ENCODE measurements around the gene NPR1. TPM values are rescaled to one million over a fixed set of nuclear protein-coding genes. Genes with fewer than 3 reads are reported as not detected.
"Not testable (repeated sequence)": the region's sequence is repeated elsewhere in the genome, so short reads cannot be mapped to it uniquely, and the experiment has no call there.

NPR1 gene
- total RNA-seq, 1 donor = under 0.01 TPM

DNA sequence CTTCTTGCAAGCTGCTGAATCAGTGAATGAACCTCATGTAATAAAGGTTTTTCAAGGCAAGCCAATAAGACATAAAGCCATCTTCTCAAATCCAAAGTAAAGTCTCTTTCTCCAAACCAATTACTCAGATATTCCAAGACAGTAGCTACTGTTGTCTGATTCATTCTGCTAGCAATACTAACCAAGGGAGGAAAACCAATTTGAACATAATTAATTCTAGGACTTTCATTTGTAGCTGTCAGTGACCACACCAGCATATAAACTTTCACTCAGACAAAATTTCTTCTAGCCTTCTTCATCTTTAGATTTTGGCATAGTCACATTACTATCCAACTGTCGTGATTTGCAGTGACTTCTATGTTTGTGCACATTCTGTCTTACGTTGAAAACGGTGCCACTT lies 38.8 kb downstream of the NPR1 start:
- Histone ChIP-seq H4K20me1 (ENCODE audit: insufficient read depth, low read length) (no peaks in the 10 kb centered on the region), H2AFZ (ENCODE audit: low read length) (no peak overlapping the region), H3K79me2 (ENCODE audit: insufficient read depth, low read length) (no peaks in the 10 kb centered on the region), H3K4me2 (ENCODE audit: insufficient read depth, low read length) (no peak overlapping the region), H3K9me3 (ENCODE audit: low read depth, low read length) (no peaks in the 10 kb centered on the region), H3K4me3 (ENCODE audit: insufficient read depth, low read length) (no peak overlapping the region), H3K27ac (ENCODE audit: low read depth, low read length) (no peak overlapping the region), H3K4me1 (ENCODE audit: insufficient read depth, low read length) (no peaks in the 10 kb centered on the region), H3K27me3 (ENCODE audit: insufficient read depth, low read length) (no peaks in the 10 kb centered on the region), H3K36me3 (ENCODE audit: insufficient read depth, low read length) (no peaks in the 10 kb centered on the region)
- DNase-seq (ENCODE audit: insufficient read length, low spot score, missing footprints) = no peak
- TF ChIP-seq, protein P1, sequence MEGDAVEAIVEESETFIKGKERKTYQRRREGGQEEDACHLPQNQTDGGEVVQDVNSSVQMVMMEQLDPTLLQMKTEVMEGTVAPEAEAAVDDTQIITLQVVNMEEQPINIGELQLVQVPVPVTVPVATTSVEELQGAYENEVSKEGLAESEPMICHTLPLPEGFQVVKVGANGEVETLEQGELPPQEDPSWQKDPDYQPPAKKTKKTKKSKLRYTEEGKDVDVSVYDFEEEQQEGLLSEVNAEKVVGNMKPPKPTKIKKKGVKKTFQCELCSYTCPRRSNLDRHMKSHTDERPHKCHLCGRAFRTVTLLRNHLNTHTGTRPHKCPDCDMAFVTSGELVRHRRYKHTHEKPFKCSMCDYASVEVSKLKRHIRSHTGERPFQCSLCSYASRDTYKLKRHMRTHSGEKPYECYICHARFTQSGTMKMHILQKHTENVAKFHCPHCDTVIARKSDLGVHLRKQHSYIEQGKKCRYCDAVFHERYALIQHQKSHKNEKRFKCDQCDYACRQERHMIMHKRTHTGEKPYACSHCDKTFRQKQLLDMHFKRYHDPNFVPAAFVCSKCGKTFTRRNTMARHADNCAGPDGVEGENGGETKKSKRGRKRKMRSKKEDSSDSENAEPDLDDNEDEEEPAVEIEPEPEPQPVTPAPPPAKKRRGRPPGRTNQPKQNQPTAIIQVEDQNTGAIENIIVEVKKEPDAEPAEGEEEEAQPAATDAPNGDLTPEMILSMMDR (IDR thresholded peaks at IDR 0.05; ENCODE audit: extremely low read depth, low read depth, low read length) = no peak

DNA sequence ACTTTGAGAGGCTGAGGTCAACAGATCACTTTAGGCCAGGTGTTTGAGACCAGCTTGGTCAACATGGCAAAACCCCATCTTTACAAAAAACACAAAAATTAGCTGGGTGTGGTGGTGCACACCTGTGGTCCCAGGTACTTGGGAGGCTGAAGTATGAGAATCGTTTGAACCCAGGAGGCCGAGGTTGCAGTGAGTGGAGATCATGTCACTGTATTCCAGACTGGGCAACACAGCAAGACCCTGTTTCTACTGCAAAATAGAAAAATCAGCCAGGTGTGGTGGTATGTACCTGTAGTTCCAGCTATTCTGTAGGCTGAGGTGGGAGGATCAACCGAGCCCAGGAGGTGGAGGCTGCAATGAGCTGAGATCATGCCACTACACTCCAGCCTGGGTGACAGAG lies 45.2 kb downstream of the NPR1 start:
- Histone ChIP-seq H3K36me3 (ENCODE audit: insufficient read depth, low read length) (no peaks in the 10 kb centered on the region), H3K9me3 (ENCODE audit: low read depth, low read length) (no peaks in the 10 kb centered on the region), H3K4me2 (ENCODE audit: insufficient read depth, low read length) (no peak overlapping the region), H3K4me3 (ENCODE audit: insufficient read depth, low read length) (no peak overlapping the region), H4K20me1 (ENCODE audit: insufficient read depth, low read length) (no peaks in the 10 kb centered on the region), H3K79me2 (ENCODE audit: insufficient read depth, low read length) (peaks cover 5% of the 10 kb centered on the region), H2AFZ (ENCODE audit: low read length) (no peak overlapping the region), H3K27me3 (ENCODE audit: insufficient read depth, low read length) (no peaks in the 10 kb centered on the region), H3K4me1 (ENCODE audit: insufficient read depth, low read length) (no peaks in the 10 kb centered on the region), H3K27ac (ENCODE audit: low read depth, low read length) (no peak overlapping the region)
- no peak for DNase-seq (ENCODE audit: insufficient read length, low spot score, missing footprints)
- TF ChIP-seq, protein P1 (IDR thresholded peaks at IDR 0.05; ENCODE audit: extremely low read depth, low read depth, low read length) = no peak

DNA sequence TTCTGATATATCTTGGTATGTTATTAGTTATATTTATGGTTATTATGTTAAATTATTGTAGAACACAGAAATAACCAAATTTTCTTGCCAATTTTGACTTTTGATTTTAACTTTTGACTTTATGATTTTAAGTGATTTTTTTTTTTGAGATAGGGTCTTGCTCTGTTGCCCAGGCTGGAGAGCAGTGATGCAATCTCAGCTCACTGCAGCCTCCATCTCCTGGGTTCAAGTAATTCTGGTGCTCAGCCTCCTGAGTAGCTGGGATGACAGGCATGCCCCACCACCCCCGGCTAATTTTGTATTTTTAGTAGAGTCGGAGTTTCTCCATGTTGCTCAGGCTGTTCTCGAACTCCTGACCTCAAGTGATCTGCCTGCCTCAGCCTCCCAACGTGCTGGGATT lies 46.1 kb downstream of the NPR1 start:
- not testable (repeated sequence) for H3K27ac ChIP-seq (ENCODE audit: low read depth, low read length); H3K36me3 ChIP-seq (ENCODE audit: insufficient read depth, low read length); H3K9me3 ChIP-seq (ENCODE audit: low read depth, low read length); H3K27me3 ChIP-seq (ENCODE audit: insufficient read depth, low read length); H3K4me2 ChIP-seq (ENCODE audit: insufficient read depth, low read length); H2AFZ ChIP-seq (ENCODE audit: low read length); H3K4me1 ChIP-seq (ENCODE audit: insufficient read depth, low read length); H4K20me1 ChIP-seq (ENCODE audit: insufficient read depth, low read length); DNase-seq (ENCODE audit: insufficient read length, low spot score, missing footprints); H3K4me3 ChIP-seq (ENCODE audit: insufficient read depth, low read length)
- peaks cover 12% of the 10 kb centered on the region for H3K79me2 ChIP-seq (ENCODE audit: insufficient read depth, low read length)

DNA sequence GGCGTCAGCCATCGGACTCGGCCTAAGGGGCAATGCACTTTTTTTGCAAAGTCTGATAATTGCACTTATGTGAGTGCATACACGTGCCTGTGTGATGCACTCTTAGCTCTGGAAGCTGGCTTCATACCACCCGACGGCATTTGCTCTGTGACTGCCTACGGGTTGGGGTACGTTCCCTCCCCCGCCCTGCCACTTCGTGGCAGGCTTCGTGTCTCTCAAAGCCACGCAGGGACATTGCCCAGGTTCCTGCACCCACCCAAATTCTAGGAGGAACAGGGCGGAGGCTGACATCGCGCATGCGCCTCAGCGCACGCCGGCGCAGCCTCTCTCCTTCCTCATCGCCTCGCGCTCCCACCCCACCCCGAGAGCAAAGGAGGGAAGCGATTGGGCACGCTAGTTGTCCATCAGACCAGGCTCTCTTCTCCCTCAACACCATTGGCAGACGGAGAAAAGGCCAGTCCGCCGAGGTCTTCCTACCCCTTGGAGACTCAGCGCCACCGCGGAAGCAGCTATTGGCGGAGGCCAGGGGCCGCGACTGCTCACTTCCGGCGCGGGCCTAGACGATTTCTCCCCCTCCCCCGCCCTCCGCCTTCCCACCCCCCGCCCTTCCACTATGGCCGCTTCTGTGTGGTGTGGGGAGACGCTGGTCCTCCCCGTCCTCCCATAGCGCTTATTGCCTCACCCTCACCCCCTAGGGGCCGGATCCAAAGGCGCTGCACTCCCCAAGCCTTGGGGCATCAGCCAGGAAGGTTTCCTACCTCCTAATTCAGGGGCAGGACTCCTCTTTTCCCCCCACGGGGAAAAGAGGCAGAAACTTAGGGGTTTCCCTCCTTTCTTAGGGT lies 49.2 kb downstream of the NPR1 start, which contains the start of gene INTS3:
Gene INTS3 (plus strand): TSS at position 588 of the 842 bp plus-strand sequence. CDS start 585 bp downstream, outside the sequence.
- peaks cover 2% of the 10 kb centered on the region for H3K36me3 ChIP-seq (ENCODE audit: insufficient read depth, low read length)
- H3K4me2 ChIP-seq (ENCODE audit: insufficient read depth, low read length) = peak within 1 kb of the TSS; percentile 99
- peaks cover 13% of the 10 kb centered on the region for H3K4me1 ChIP-seq (ENCODE audit: insufficient read depth, low read length)
- peaks cover 19% of the 10 kb centered on the region for H3K79me2 ChIP-seq (ENCODE audit: insufficient read depth, low read length)
- no peaks in the 10 kb centered on the region for H3K9me3 ChIP-seq (ENCODE audit: low read depth, low read length)
- peak within 1 kb of the TSS; percentile 87 for H3K4me3 ChIP-seq (ENCODE audit: insufficient read depth, low read length)
- H2AFZ ChIP-seq (ENCODE audit: low read length) = peak within 1 kb of the TSS; percentile 99
- H4K20me1 ChIP-seq (ENCODE audit: insufficient read depth, low read length) = no peaks in the 10 kb centered on the region
- TF ChIP-seq, protein P1 (IDR thresholded peaks at IDR 0.05; ENCODE audit: extremely low read depth, low read depth, low read length) = no peak
- H3K27me3 ChIP-seq (ENCODE audit: insufficient read depth, low read length) = no peaks in the 10 kb centered on the region
- peak; percentile 99 for DNase-seq (ENCODE audit: insufficient read length, low spot score, missing footprints)
- H3K27ac ChIP-seq (ENCODE audit: low read depth, low read length) = peak within 1 kb of the TSS; percentile 91

Measured in osteoblast (primary cell).